ENCODE measurements around the gene IL34. TPM values are rescaled to one million over a fixed set of nuclear protein-coding genes. Genes with fewer than 3 reads are reported as not detected.

The IL34 gene
- 1 to 10 TPM in 3 of 4 donors, under 1 TPM in 1; 0.38 to 1.3 (median 1.2) TPM for total RNA-seq

DNA sequence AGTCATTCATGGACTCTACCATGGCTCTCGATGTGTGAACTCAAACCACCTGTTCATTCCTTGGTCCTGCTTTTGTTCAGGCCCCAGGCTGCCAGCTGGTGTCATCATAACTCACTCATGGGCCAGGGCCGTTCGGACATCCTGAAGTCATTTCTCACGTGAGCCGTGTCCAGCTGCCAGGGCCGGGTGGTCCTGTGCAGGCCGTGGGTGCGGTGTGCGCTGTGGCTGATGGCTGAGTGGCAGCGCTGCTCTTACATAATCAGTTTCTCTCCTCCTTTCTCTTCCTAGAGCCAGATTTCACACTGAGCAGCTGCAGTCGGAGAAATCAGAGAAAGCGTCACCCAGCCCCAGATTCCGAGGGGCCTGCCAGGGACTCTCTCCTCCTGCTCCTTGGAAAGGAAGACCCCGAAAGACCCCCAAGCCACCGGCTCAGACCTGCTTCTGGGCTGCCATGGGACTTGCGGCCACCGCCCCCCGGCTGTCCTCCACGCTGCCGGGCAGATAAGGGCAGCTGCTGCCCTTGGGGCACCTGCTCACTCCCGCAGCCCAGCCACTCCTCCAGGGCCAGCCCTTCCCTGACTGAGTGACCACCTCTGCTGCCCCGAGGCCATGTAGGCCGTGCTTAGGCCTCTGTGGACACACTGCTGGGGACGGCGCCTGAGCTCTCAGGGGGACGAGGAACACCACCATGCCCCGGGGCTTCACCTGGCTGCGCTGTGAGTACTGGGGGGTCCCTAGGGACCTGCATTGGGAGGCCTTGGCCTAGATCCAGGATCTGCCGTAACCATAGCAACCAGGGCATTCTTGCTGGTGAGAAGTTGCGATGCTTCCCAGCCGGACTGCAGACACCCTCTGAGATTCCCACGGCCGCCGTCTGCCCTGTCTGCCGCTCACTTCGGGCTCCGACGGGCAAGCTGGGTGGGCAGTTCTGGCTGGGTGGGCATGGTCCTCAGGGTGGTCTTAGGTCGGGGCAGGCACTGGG, at the start of gene IL34:
IL34 (plus strand) TSS at position 300 of the 982 bp plus-strand sequence; CDS start at position 689, 389 bp downstream.
- TF ChIP-seq, protein P1, sequence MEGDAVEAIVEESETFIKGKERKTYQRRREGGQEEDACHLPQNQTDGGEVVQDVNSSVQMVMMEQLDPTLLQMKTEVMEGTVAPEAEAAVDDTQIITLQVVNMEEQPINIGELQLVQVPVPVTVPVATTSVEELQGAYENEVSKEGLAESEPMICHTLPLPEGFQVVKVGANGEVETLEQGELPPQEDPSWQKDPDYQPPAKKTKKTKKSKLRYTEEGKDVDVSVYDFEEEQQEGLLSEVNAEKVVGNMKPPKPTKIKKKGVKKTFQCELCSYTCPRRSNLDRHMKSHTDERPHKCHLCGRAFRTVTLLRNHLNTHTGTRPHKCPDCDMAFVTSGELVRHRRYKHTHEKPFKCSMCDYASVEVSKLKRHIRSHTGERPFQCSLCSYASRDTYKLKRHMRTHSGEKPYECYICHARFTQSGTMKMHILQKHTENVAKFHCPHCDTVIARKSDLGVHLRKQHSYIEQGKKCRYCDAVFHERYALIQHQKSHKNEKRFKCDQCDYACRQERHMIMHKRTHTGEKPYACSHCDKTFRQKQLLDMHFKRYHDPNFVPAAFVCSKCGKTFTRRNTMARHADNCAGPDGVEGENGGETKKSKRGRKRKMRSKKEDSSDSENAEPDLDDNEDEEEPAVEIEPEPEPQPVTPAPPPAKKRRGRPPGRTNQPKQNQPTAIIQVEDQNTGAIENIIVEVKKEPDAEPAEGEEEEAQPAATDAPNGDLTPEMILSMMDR (IDR thresholded peaks at IDR 0.05), result no peak
- ATAC-seq (ENCODE audit: low FRiP score) (no peak), DNase-seq (ENCODE audit: low spot score) (no peak)

DNA sequence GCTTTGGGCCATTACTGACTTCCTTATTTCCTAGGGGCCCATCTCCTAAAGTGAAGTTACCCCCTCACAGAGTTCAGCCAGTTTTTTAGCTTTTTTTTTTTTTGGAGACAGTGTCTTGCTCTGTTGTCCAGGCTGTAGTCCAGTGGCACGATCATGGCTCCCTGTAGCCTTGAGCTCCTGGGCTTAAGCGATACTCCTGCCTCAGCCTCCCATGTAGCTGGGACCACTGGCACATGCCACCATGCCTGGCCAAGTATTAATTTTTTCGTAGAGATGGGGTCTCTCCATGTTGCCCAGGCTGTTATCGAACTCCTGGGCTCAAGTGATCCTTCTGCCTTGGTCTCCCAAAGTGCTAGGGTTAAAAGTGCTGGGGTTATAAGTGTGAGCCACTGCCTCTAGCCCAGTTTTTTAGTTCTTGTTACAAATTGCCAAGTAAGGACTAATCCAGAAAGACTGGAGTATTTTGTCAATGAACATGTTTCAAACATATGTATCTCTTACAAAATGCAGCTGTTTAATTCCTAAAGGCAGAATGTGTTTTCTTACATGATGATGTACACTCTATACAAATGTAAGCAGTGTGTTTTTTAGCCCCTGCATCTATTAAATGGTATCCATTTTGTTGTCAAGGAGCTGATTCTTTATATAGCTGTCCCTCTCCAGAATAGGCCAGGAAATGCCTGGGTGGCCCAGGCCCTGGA, 49.1 kb upstream of the IL34 start:
- DNase-seq (ENCODE audit: low spot score), result no peak
- TF ChIP-seq, protein P1 (IDR thresholded peaks at IDR 0.05), result no peak
- no peak for ATAC-seq (ENCODE audit: low FRiP score)

DNA sequence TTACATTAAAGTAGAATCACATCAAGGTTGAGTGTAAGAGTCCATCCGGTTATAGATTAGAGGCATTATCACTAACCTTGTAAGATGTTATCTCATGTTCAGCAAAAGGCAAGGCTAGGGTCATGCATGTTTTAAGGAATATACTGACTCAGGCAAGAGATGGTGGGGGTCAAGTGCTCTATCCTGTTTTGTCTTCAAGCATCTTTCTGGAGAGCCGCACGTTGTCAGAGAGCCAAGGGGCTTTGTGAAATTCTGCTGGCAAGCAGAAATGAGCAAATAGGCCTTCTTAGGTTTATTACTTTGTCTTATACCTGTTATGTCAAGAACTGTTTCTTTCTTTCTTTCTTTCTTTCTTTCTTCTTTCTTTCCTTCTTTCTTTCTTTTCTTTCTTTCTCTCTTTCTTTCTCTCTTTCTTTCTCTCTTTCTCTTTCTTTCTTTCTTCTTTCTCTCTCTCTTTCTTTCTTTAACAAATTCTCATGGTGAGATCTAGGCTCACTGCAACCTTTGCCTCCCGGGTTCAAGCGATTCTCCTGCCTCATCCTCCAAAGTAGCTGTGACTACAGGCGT, 47.3 kb upstream of the IL34 start:
- DNase-seq (ENCODE audit: low spot score), result no peak
- TF ChIP-seq, protein P1 (IDR thresholded peaks at IDR 0.05), result no peak
- ATAC-seq (ENCODE audit: low FRiP score), result no peak

DNA sequence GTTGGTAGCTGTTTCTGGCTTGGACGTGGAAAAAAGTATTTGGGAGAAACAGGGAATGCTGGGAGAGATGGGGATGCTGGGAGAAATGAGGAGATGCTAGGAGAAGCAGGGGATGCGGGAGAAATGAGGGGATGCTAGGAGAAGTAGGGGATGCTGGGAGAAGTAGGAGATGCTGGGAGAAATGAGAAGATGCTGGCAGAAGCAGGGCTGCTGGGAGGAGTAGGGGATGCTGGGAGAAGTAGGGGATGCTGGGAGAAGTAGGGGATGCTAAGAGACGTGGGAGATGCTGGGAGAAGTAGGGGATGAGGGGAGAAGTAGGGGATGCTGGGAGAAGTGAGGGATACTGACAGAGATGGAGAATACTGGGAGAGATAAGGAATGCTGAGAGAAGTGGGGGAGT, 45.6 kb upstream of the IL34 start:
- ATAC-seq (ENCODE audit: low FRiP score), result no peak
- TF ChIP-seq, protein P1 (IDR thresholded peaks at IDR 0.05), result no peak

DNA sequence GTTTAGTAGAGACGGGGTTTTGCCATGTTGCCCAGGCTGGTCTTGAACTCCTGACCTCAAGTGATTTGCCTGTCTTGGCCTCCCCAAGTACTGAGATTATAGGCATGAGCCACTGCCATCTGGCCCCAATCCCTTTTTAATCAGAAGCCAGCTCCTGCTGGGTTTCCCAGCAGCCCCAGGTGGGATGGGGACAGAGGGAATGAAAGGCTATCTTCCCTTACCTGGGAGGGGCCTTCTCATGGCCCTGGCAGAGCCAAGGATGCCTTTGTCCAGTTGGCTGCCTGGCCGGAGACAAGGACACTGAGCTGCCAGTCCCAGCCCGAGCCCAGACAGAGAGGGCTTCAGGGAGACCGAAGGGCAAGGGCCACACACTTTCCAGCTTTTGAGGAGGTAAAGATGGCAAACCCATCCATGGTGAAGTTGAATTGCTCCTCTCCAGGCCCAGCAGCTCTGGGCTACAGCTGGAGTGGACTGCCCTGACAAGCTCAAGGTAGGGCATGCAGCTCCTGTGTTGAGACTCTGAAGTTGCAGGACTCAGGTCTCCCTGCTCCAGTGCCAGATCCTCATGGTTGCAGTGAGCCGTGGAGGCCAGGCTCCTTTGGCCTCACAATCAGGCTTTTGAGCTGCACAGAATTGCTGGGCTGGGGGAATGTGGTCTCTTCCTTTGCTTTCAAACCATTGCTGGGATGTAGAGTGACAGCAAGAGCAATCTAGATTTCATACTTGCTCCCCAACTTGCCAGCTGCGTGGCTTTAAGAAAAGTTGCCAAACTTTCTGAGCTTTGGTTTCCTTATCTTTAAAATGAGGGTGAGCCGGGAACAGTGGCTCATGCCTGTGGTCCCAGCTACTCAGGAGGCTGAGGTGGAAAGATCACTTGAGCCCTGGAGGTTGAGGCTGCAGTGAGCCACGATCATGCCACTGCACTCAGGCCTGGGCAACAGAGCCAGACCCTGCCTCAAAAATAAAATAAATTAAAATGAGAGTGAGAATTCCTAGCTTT, 44.5 kb upstream of the IL34 start:
- DNase-seq (ENCODE audit: low spot score), result no peak
- TF ChIP-seq, protein P1 (IDR thresholded peaks at IDR 0.05), result no peak
- ATAC-seq (ENCODE audit: low FRiP score), result no peak

More for the DNA sequence above, 45.6 kb upstream of the IL34 start:
- DNase-seq (ENCODE audit: low spot score), result no peak

DNA sequence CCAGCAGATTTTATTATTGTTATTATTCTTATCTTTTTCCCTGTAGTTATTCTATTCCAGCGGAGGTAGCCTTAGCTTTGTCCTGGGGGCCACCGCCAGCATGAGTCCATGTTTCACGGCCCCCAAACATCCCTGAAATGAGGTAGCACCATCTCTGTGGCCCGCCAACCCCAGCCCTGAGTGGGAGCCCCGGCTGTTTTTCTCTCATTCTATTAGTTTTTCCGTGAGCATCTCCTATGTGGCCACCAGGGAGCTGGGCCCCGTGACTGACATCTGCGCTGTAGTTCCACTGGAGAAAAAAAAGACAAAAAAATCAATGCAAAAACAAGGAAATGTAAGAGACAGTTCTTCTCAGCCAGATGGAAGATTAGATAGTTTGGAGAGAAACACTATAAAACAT, 43.5 kb upstream of the IL34 start:
- TF ChIP-seq, protein P1 (IDR thresholded peaks at IDR 0.05), result no peak
- no peak for DNase-seq (ENCODE audit: low spot score)
- ATAC-seq (ENCODE audit: low FRiP score), result no peak
